ENCODE results near the gene CNOT6.
"Not testable (repeated sequence)": the region's sequence is repeated elsewhere in the genome, so short reads cannot be mapped to it uniquely, and the experiment has no call there.

CNOT6 gene

DNA sequence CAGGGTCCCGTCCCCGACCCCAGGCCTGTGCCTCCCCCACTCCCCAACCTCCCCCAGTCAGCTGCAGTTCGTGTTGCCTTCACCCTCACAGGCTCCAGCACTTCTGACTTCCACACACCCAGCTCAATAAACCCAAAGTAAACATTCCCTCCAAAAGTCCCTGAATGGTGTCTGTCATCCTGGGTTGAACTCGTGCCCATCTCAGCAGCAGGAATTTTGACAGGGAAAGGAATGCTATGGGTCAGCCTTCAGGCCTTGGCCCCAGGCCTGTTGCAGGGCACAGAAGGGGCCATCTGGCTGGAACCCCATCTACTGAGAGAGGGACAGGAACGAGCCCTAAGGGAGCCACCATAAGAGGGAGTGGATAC is 29.6 kb upstream of the CNOT6 start:
- TF ChIP-seq EZH2phosphoT487 (IDR thresholded peaks at IDR 0.05; ENCODE audit: low read depth) = no peak
- TF ChIP-seq, protein P1, sequence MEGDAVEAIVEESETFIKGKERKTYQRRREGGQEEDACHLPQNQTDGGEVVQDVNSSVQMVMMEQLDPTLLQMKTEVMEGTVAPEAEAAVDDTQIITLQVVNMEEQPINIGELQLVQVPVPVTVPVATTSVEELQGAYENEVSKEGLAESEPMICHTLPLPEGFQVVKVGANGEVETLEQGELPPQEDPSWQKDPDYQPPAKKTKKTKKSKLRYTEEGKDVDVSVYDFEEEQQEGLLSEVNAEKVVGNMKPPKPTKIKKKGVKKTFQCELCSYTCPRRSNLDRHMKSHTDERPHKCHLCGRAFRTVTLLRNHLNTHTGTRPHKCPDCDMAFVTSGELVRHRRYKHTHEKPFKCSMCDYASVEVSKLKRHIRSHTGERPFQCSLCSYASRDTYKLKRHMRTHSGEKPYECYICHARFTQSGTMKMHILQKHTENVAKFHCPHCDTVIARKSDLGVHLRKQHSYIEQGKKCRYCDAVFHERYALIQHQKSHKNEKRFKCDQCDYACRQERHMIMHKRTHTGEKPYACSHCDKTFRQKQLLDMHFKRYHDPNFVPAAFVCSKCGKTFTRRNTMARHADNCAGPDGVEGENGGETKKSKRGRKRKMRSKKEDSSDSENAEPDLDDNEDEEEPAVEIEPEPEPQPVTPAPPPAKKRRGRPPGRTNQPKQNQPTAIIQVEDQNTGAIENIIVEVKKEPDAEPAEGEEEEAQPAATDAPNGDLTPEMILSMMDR (IDR thresholded peaks at IDR 0.05; ENCODE audit: low read depth, low read length) = no peak
- Histone ChIP-seq H3K9ac (ENCODE audit: low read length) (no peak overlapping the region), H3K79me2 (ENCODE audit: low read length) (no peaks in the 10 kb centered on the region), H4K20me1 (ENCODE audit: insufficient read depth, low read length) (no peaks in the 10 kb centered on the region), H3K27ac (ENCODE audit: low read length) (no peak overlapping the region), H3K4me2 (ENCODE audit: low read length) (no peak overlapping the region), H3K27me3 (ENCODE audit: low read depth, low read length) (no peaks in the 10 kb centered on the region), H2AFZ (ENCODE audit: low read depth, low read length) (no peak overlapping the region), H3K9me3 (ENCODE audit: insufficient read depth, low read length) (no peaks in the 10 kb centered on the region), H3K4me3 (ENCODE audit: low read length) (no peak overlapping the region), H3K36me3 (replicated peaks; ENCODE audit: low read depth, low read length) (no peaks in the 10 kb centered on the region), H3K4me1 (ENCODE audit: low read length) (peaks cover 5% of the 10 kb centered on the region; the same call in 1 of the 2 replicates)

DNA sequence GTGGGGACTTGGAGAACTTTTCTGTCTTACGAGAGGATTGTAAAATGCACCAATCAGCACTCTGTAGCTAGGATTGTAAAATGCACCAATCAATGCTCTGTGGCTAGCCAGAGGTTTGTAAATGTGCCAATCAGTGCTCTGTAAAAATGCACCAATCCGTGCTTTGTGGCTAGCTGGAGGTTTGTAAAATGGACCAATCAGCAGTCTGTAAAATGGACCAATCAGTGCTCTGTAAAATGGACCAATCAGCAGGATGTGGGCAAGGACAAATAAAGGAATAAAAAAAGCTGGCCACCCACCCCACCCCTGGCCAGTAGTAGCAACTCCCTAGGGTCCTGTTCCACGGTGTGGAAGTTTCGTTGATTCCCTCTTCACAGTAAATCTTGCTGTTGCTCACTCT is 29.1 kb upstream of the CNOT6 start:
- H3K9me3 ChIP-seq (ENCODE audit: insufficient read depth, low read length) = not testable (repeated sequence)

DNA sequence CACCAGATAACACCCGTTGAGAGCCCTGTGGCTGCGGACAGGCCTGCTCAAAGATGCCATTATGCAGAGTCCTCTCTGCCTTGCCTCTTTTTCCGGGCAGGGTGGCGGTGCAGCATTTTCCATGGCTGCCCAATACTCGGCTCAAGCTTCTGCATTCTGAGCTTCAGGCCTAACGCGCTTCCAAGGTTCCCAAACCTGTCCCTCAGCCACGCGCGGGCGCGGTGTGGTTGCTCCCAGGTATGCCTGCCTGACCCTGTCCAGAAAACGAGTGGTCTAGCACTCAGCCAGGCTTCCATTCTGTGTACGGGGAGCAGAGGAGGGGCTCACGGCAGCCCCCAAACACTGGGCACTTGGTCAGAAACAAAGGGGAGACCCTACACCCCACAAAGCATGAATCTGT is 27.9 kb upstream of the CNOT6 start:
- no peak for TF ChIP-seq EZH2phosphoT487 (IDR thresholded peaks at IDR 0.05; ENCODE audit: low read depth)
- Histone ChIP-seq H4K20me1 (ENCODE audit: insufficient read depth, low read length) (no peaks in the 10 kb centered on the region), H3K27me3 (ENCODE audit: low read depth, low read length) (peaks cover 4% of the 10 kb centered on the region), H3K36me3 (replicated peaks; ENCODE audit: low read depth, low read length) (no peaks in the 10 kb centered on the region), H3K27ac (ENCODE audit: low read length) (no peak overlapping the region), H3K4me2 (ENCODE audit: low read length) (no peak overlapping the region), H3K9ac (ENCODE audit: low read length) (no peak overlapping the region), H2AFZ (ENCODE audit: low read depth, low read length) (no peak overlapping the region), H3K4me3 (ENCODE audit: low read length) (no peak overlapping the region), H3K79me2 (ENCODE audit: low read length) (no peaks in the 10 kb centered on the region), H3K4me1 (ENCODE audit: low read length) (peaks cover 5% of the 10 kb centered on the region; the same call in 1 of the 2 replicates), H3K9me3 (ENCODE audit: insufficient read depth, low read length) (no peaks in the 10 kb centered on the region)

More for the DNA sequence above, 29.1 kb upstream of the CNOT6 start:
- not testable (repeated sequence) for H3K27me3 ChIP-seq (ENCODE audit: low read depth, low read length); H3K36me3 ChIP-seq (replicated peaks; ENCODE audit: low read depth, low read length); H3K4me2 ChIP-seq (ENCODE audit: low read length); H3K4me3 ChIP-seq (ENCODE audit: low read length); H4K20me1 ChIP-seq (ENCODE audit: insufficient read depth, low read length); H3K9ac ChIP-seq (ENCODE audit: low read length); H3K27ac ChIP-seq (ENCODE audit: low read length); H3K4me1 ChIP-seq (ENCODE audit: low read length); H2AFZ ChIP-seq (ENCODE audit: low read depth, low read length); H3K79me2 ChIP-seq (ENCODE audit: low read length)

DNA sequence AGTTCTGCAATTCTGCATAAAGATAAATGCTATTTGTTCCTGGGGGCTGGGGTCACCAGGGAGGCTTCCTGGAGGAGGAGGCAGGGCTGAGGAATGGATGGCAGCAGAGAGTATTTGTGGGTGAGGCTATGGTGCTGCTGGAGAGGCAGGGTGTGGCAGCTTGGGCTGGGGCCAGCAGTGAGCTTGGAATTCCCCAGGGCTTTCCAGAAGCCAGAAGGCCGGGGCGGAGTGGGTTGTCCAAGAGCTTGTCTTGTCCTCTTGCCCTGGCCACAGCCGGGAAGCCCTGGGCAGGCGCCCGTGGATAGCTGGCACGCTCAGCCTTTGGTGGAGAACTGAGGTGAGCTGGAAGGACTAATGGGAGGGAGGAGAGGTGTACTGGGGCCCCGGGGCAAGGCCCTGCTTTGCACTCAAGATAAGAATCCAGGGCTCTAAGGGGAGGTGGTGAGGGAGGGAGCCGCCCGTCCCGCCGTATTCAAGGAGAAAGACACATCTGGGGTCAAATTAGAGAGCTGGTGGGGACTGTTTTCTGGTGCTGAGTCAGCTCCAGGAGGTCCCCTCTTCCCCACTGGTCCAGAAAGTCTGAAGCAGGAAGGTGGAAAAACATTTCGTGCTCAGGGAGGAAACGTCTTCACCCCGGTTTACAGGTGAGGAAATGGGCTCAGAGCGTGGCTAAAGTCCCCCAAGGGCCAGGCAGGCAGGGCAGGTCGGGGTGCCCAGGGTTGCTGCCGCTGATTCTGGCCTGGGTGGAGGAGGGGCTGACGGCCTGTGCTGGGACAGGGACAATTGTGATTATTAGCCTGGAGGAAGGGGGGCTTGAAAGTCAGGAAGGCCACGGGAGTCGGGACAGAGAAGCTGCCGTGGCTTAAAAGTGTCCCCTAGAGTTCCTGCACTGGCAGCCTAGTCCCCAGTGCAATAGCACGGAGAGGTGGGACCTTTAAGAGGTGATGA is 26.9 kb upstream of the CNOT6 start:
- no peaks in the 10 kb centered on the region for H3K79me2 ChIP-seq (ENCODE audit: low read length)
- H3K9ac ChIP-seq (ENCODE audit: low read length) = no peak overlapping the region
- TF ChIP-seq EZH2phosphoT487 (IDR thresholded peaks at IDR 0.05; ENCODE audit: low read depth) = no peak
- TF ChIP-seq, protein P1 (IDR thresholded peaks at IDR 0.05; ENCODE audit: low read depth, low read length) = no peak
- no peaks in the 10 kb centered on the region for H3K9me3 ChIP-seq (ENCODE audit: insufficient read depth, low read length)
- H2AFZ ChIP-seq (ENCODE audit: low read depth, low read length) = no peak overlapping the region
- H3K4me2 ChIP-seq (ENCODE audit: low read length) = no peak overlapping the region
- H3K27me3 ChIP-seq (ENCODE audit: low read depth, low read length) = peaks cover 10% of the 10 kb centered on the region
- no peaks in the 10 kb centered on the region for H3K36me3 ChIP-seq (replicated peaks; ENCODE audit: low read depth, low read length)
- no peak overlapping the region for H3K4me3 ChIP-seq (ENCODE audit: low read length)
- peaks cover 5% of the 10 kb centered on the region; the same call in 1 of the 2 replicates for H3K4me1 ChIP-seq (ENCODE audit: low read length)
- H4K20me1 ChIP-seq (ENCODE audit: insufficient read depth, low read length) = no peaks in the 10 kb centered on the region
- H3K27ac ChIP-seq (ENCODE audit: low read length) = no peak overlapping the region
